Brain microvascular endothelial cell (primary cell): ENCODE results near the gene SLC7A14.

Experiments
- DNase-seq: peaks from one replicate; pipeline ENCODE4 v3.0.0-alpha.2; 2020
- H3K27ac ChIP-seq: fragments of 250-450 bp; sonication (Bioruptor Pico); 2 replicates; pipeline ENCODE4 v1.5.1; 2020; ENCODE audit warnings: mild to moderate bottlenecking, moderate library complexity
- H3K27me3 ChIP-seq: fragments of 250-450 bp; sonication (Bioruptor Pico); replicated peaks from 2 replicates; pipeline ENCODE4 v1.5.1; 2020; ENCODE audit warnings: mild to moderate bottlenecking
- H3K36me3 ChIP-seq: fragments of 250-450 bp; sonication (Bioruptor Pico); replicated peaks from 2 replicates; pipeline ENCODE4 v1.5.1; 2020; ENCODE audit warnings: mild to moderate bottlenecking
- H3K4me3 ChIP-seq: 2 replicates; pipeline ENCODE4 v1.5.1; 2011; ENCODE audit warnings: low read depth, mild to moderate bottlenecking, control low read depth, low read length, moderate library complexity
- CTCF ChIP-seq: IDR thresholded peaks from 2 replicates; pipeline ENCODE4 v1.5.1; 2011; ENCODE audit warnings: low read depth, mild to moderate bottlenecking, moderate library complexity, low read length, control low read depth, inconsistent platforms; ENCODE audit errors: missing control alignments
- in situ Hi-C: cut with HindIII; loops from 2 replicates; pipeline ENCODE4 v1.10.0; 2017; ENCODE audit warnings: low sequenced_read_pairs, low pct_ligation_motif_present

Gene SLC7A14

GRCh38 chr3:170555329-170555728 is 30.5 kb downstream of the SLC7A14 start:
- TF ChIP-seq CTCF = no peak
- Histone ChIP-seq H3K4me3 (no peak overlapping the region), H3K27ac (no peak overlapping the region), H3K27me3 (no peaks in the 10 kb centered on the region), H3K36me3 (no peaks in the 10 kb centered on the region)
- DNase-seq = peak; percentile 53
- in situ Hi-C loops = no loop called here

DNA sequence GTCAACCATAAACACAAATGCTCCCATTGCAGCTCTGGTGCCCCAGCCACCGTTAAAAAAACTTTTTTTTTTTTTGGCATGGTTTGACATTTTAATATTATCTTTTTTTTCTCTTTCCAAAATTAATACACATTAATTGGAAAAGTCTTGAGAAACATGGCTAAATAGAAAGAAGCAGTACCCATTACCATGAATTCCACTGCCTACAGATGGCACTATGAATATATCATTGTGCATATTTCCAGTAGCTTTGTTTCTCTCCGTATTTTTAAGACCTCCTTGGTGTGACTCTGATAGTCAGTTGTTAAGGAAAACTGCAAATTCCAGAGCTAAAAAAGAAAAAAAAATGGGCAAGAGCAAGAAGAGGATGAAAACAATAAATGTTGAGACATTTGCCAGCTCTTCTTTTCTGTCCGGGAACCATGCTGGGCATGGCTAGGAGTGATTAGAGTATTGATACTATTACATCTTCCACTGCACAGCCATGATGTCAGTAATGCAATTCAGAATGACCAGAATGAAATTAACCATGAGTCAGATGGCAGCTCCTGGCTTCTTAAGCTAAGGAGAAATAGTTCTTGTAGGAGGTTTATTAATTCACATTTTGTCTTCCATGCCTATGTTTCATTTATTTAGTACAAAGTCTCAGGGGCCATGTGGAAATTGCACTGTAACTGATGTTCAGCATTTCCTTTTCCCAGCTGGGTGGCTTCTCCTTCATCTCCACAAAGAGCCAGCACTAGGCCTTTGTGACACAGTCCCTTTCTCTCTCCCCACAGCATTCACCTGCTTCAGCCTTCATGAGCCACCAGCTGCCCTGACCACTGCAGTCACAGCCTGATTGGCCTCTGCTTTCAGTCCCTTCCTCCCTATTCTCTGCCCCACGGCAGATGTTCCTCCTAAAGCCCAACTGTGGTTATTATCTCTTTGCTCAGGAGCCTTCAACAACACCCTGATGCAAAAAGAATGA is 31.8 kb downstream of the SLC7A14 start:
- in situ Hi-C loops = no loop called here
- Histone ChIP-seq H3K27me3 (no peaks in the 10 kb centered on the region), H3K27ac (no peak overlapping the region), H3K36me3 (no peaks in the 10 kb centered on the region), H3K4me3 (no peak overlapping the region)
- no peak for DNase-seq
- no peak for TF ChIP-seq CTCF

DNA sequence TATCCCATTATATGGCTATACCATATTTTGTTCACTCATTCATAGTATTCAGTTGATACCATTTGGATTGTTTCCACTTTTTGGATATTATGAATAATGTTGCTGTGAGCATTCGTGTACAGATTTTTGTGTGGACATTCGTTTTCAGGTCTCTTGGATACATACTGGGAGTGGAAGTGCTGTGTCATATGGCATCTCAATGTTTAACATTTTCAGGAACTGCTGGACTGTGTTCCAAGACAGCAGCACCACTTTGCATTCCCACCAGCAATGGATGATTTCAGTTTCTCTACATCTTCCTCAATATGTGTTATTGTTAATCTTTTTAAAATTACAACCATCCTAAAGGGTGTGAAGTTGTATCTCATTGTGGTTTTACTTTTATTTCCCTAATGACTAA is 34.6 kb downstream of the SLC7A14 start:
- DNase-seq = no peak
- TF ChIP-seq CTCF = no peak
- in situ Hi-C loops = no loop called here
- H3K27me3 ChIP-seq = no peaks in the 10 kb centered on the region
- H3K4me3 ChIP-seq = no peak overlapping the region
- H3K36me3 ChIP-seq = no peaks in the 10 kb centered on the region
- H3K27ac ChIP-seq = no peak overlapping the region

DNA sequence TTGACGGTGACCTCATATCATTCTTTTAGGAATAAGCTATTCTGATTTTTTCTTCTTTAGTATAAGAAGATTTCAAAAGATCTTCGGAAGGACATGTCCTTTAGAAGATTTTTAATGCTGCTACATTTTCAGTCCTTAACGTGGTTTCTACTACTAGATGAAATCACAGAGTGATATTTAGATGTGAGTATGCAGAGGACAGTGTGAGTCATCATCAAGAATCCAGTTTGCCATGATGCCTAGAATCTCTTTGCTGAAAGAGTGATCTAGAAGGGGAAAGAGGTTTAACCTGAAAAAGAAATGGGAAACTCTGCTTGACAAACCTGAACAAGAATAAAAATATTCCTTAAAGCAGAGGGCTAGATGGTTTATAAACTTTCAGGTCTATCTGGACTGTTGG is 43.2 kb downstream of the SLC7A14 start:
- Histone ChIP-seq H3K36me3 (no peaks in the 10 kb centered on the region), H3K4me3 (no peak overlapping the region), H3K27ac (no peak overlapping the region), H3K27me3 (no peaks in the 10 kb centered on the region)
- no peak for TF ChIP-seq CTCF
- in situ Hi-C loops = no loop called here
- no peak for DNase-seq

DNA sequence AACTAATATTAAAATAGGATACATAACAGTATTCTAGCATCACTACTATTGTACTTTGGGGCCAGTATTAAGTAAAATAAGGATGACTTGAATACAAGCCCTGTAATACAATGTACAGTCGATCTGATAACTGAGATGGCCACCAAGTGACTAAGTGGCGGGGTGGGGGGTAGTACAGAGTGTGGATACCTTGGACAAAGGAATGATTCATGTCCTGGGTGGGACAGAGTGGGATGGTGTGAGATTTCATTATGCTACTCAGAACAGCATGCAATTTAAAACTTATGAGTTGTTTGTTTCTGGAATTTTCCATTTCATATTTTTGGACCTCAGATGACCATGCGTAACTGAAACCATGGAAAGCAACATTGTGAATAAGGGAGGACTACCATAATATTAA is 46.0 kb downstream of the SLC7A14 start:
- Histone ChIP-seq H3K27me3 (no peaks in the 10 kb centered on the region), H3K4me3 (no peak overlapping the region), H3K27ac (no peak overlapping the region), H3K36me3 (no peaks in the 10 kb centered on the region)
- TF ChIP-seq CTCF = no peak
- in situ Hi-C loops = no loop called here
- peak; percentile 20 for DNase-seq
